ENCODE data around the gene ZDHHC12. TPM values are rescaled to one million over a fixed set of nuclear protein-coding genes. Genes with fewer than 3 reads are reported as not detected.

ZDHHC12 gene
- total and polyA plus RNA-seq, 2 of the 8 experiments (the other 6 are each of a cell fraction or from before 2014, with no cell fraction given): 35.0 to 93.8 TPM

- TF ChIP-seq HDAC2 (IDR thresholded peaks at IDR 0.05; ENCODE audit: borderline replicate concordance in 1 of 2, low read depth in 2 of 2, low read length in 2 of 2) (0 out of 4 replicates have a peak, but pooled peaks of 1 of the 2 experiments have one; percentile 5), JUND (IDR thresholded peaks at IDR 0.05; ENCODE audit: low read length) (no peak), CBX8 (IDR thresholded peaks at IDR 0.05; ENCODE audit: borderline replicate concordance, low read depth, low read length) (no peak), ASH2L (IDR thresholded peaks at IDR 0.05; ENCODE audit: low read length) (no peak), KDM4A (IDR thresholded peaks at IDR 0.05; ENCODE audit: low read depth, low read length, severe bottlenecking) (peak; percentile 5), SP2 (IDR thresholded peaks at IDR 0.05; ENCODE audit: low read length) (peak; percentile 18; the same call in 1 of the 2 replicates), TBP (IDR thresholded peaks at IDR 0.05; ENCODE audit: low read depth, low read length) (no peak), TCF12 (IDR thresholded peaks at IDR 0.05; ENCODE audit: low read depth, low read length) (0 out of 2 replicates have a peak, but pooled peaks have one; percentile 73), EGR1 (IDR thresholded peaks at IDR 0.05; ENCODE audit: borderline replicate concordance, low read depth, low read length) (no peak), POU5F1 (IDR thresholded peaks at IDR 0.05; ENCODE audit: low read depth, low read length) (no peak), CREB1 (IDR thresholded peaks at IDR 0.05) (0 out of 2 replicates have a peak, but pooled peaks have one; percentile 21), BACH1 (IDR thresholded peaks at IDR 0.05; ENCODE audit: low read length) (no peak), PHF8 (conservative IDR thresholded peaks at IDR 0.05; ENCODE audit: low read depth, low read length) (no peak), KDM1A (IDR thresholded peaks at IDR 0.05; ENCODE audit: borderline replicate concordance, low read length) (peak; percentile 87; the same call in 1 of the 2 replicates), RFX5 (IDR thresholded peaks at IDR 0.05; ENCODE audit: borderline replicate concordance, low read depth, low read length) (no peak)
Measured at GRCh38 chr9:128724744-128725211, 851 bp upstream of the ZDHHC12 start (continued).

All from H1 (cell line).